B cell (primary cell): ENCODE data around the gene SYTL2. TPM values are rescaled to one million over a fixed set of nuclear protein-coding genes. Genes with fewer than 3 reads are reported as not detected.

Source experiments
- ATAC-seq: fragments of 200-7000 bp; cut with Tn5 transposase; one replicate; pipeline ENCODE4 v1.10.0; 2021; ENCODE audit warnings: low read depth, mild to moderate bottlenecking, moderate number of reproducible peaks, moderate library complexity
- CTCF ChIA-PET: fragments of 350-600 bp; sonication (Branson Sonifier 250); formaldehyde crosslinking; loops from one replicate; lab custom pipeline; 2021; ENCODE audit warnings: antibody characterized with exemption, inconsistent platforms; lab: Charles Lee
- POLR2A ChIA-PET: fragments of 350-600 bp; sonication (Branson Sonifier 250); formaldehyde crosslinking; loops from one replicate; lab custom pipeline; 2021; ENCODE audit warnings: antibody characterized with exemption; lab: Charles Lee
- DNase-seq: peaks from one replicate; pipeline ENCODE4 v3.0.0; 2013
- H2AFZ ChIP-seq: 2 replicates; pipeline ENCODE4 v1.6.1; 2012; ENCODE audit warnings: mild to moderate bottlenecking, low read depth, low read length; ENCODE audit not compliant: insufficient read depth, poor library complexity, severe bottlenecking
- H3K27ac ChIP-seq, 2 donors: 1 replicate in 1 of 2; 2 replicates in 1 of 2; pipeline ENCODE4 v1.5.1; 2012 to 2013; ENCODE audit warnings: low read length in 2 of 2, mild to moderate bottlenecking in 2 of 2, moderate library complexity in 1 of 2
- H3K27me3 ChIP-seq, 4 experiments: fragments of 200-600 bp in 1 of 4; sonication (generic) in 1 of 4; replicated peaks in 1 of 4; 1 replicate in 2 of 4; 2 replicates in 2 of 4; pipeline versions ENCODE4 v1.6.1 to v1.7.0; 2013 to 2016; ENCODE audit warnings: low read length in 3 of 4, mild to moderate bottlenecking in 2 of 4, mixed read lengths in 1 of 4, moderate library complexity in 1 of 4; ENCODE audit not compliant: insufficient read depth in 4 of 4, control insufficient read depth in 3 of 4; ENCODE audit errors: control extremely low read depth in 1 of 4
- H3K36me3 ChIP-seq, 2 experiments: replicated peaks in 1 of 2; 1 replicate in 1 of 2; 2 replicates in 1 of 2; pipeline versions ENCODE4 v1.6.1 to v1.7.1; 2013; ENCODE audit warnings: low read length in 1 of 2; ENCODE audit not compliant: insufficient read depth in 2 of 2, control insufficient read depth in 1 of 2; ENCODE audit errors: control extremely low read depth in 1 of 2, extremely low read depth in 1 of 2
- H3K4me1 ChIP-seq, 2 donors: fragments of 200-600 bp in 1 of 2; sonication (generic) in 1 of 2; 1 replicate in 1 of 2; 2 replicates in 1 of 2; pipeline versions ENCODE4 v1.5.1 to v1.6.1; 2013 to 2017; ENCODE audit warnings: low read length in 2 of 2; ENCODE audit not compliant: control insufficient read depth in 2 of 2, insufficient read depth in 2 of 2
- H3K4me2 ChIP-seq: replicated peaks from 2 replicates; pipeline ENCODE3; 2012; ENCODE audit warnings: mild to moderate bottlenecking, low read depth, low read length; ENCODE audit not compliant: poor library complexity, severe bottlenecking
- H3K4me3 ChIP-seq, 5 experiments: fragments of 200-600 bp in 1 of 5; sonication (generic) in 1 of 5; 1 replicate in 3 of 5; 2 replicates in 2 of 5; pipeline versions ENCODE4 v1.5.1 to v1.7.0; 2011 to 2016; ENCODE audit warnings: low read length in 4 of 5, mild to moderate bottlenecking in 4 of 5, low read depth in 2 of 5, control low read depth in 1 of 5, moderate library complexity in 1 of 5; ENCODE audit not compliant: insufficient read depth in 1 of 5; ENCODE audit errors: control extremely low read depth in 1 of 5, extremely low read depth in 1 of 5
- H3K79me2 ChIP-seq: fragments of 200-600 bp; sonication (generic); one replicate; pipeline ENCODE4 v1.6.0; 2016; ENCODE audit warnings: low read length; ENCODE audit not compliant: control insufficient read depth, insufficient read depth
- H3K9ac ChIP-seq: fragments of 200-600 bp; sonication (generic); 2 replicates; pipeline ENCODE4 v1.6.1; 2017; ENCODE audit warnings: mild to moderate bottlenecking, low read length, moderate library complexity
- H3K9me3 ChIP-seq, 3 donors: one replicate each; pipeline versions ENCODE4 v1.6.1 to v1.7.1; 2013; ENCODE audit warnings: low read length in 2 of 3; ENCODE audit not compliant: control insufficient read depth in 2 of 3, insufficient read depth in 1 of 3; ENCODE audit errors: control extremely low read depth in 1 of 3
- H4K20me1 ChIP-seq: 2 replicates; pipeline ENCODE4 v1.6.0; 2012; ENCODE audit warnings: mild to moderate bottlenecking, low read length; ENCODE audit not compliant: insufficient read depth, control insufficient read depth, poor library complexity, severe bottlenecking
- H3K27ac Mint-ChIP-seq: one replicate; pipeline ENCODE4 v1.8.0; 2021; ENCODE audit warnings: mixed read lengths
- H3K27me3 Mint-ChIP-seq: one replicate; pipeline ENCODE4 v1.8.0; 2021; ENCODE audit warnings: mixed read lengths
- H3K4me1 Mint-ChIP-seq: one replicate; pipeline ENCODE4 v1.8.0; 2021; ENCODE audit warnings: mixed read lengths
- H3K4me3 Mint-ChIP-seq: one replicate; pipeline ENCODE4 v1.8.0; 2021; ENCODE audit warnings: mixed read lengths
- H3K9me3 Mint-ChIP-seq: one replicate; pipeline ENCODE4 v1.8.0; 2022; ENCODE audit warnings: mixed read lengths; ENCODE audit not compliant: insufficient read depth
- CTCF ChIP-seq: fragments of 200-600 bp; IDR thresholded peaks from one replicate; pipeline ENCODE4 v1.8.0; 2022; ENCODE audit warnings: antibody characterized with exemption, mild to moderate bottlenecking
- EZH2 ChIP-seq: IDR thresholded peaks from 2 replicates; pipeline ENCODE4 v1.6.1; 2012; ENCODE audit warnings: borderline replicate concordance, low read depth, mild to moderate bottlenecking, moderate library complexity, low read length; ENCODE audit not compliant: insufficient read depth, poor library complexity, severe bottlenecking
- WGBS: methylation state at CpG from one replicate; pipeline ENCODE4 v1.1.5; 2013; ENCODE audit warnings: missing lambda C conversion rate; ENCODE audit not compliant: insufficient coverage; 5-methylcytosine and 5-hydroxymethylcytosine counted together
- intact Hi-C: fragments of 100-400 bp; cut with micrococcal nuclease; formaldehyde crosslinking; loops from one replicate; pipeline ENCODE4 v1.10.0; 2022
- polyA plus RNA-seq: library from polyadenylated mRNA; depleted of rRNA; stranded (reverse); fragments of >200 nt; gene quantifications from 2 replicates; pipeline ENCODE4 v1.2.3, GENCODE V29; 2012
- total RNA-seq, 2 donors: library from RNA; stranded (reverse); fragments of 120-200 nt in 1 of 2; gene quantifications; 1 replicate in 1 of 2; 2 replicates in 1 of 2; pipeline versions ENCODE4 v1.2.3 to v1.2.4, GENCODE V29; 2013 to 2022

The SYTL2 gene
- total and polyA plus RNA-seq, 2 donors (not counting 1 experiment from before 2014, with no cell fraction given) = 0.86 to 2.9 TPM

DNA sequence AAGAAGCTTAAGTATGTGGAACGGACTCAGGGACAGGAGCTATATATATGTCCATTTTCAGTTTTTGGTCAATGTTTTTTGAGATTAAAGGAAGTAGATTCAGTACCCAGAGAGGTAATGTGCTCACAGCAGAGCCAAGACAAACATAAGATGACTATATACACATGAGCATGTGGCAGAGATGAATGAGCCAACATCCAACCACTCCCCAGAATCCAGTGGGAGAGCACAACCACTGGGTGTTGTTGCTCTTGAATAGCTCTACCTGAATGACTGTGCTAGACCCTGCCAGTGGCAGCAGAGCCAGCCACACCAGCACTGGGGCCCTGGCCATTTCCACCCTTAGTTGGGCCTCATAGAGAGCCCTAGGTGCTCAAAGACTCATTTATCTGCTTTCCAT lies 10.7 kb upstream of the SYTL2 start:
- CTCF ChIA-PET = no interaction called here
- Histone ChIP-seq H3K4me1 (no peaks in the 10 kb centered on the region), H3K4me3 (no peak overlapping the region), H3K36me3 (no peaks in the 10 kb centered on the region), H3K27me3 (no peaks in the 10 kb centered on the region), H3K9ac (no peak overlapping the region), H2AFZ (no peak overlapping the region), H4K20me1 (no peaks in the 10 kb centered on the region), H3K27ac (no peak overlapping the region), H3K79me2 (no peaks in the 10 kb centered on the region), H3K9me3 (no peaks in the 10 kb centered on the region), H3K4me2 (no peak overlapping the region)
- intact Hi-C loops = no loop called here
- WGBS = 100% methylated on average over 1 of the region's 1 CpG
- POLR2A ChIA-PET = no interaction called here
- DNase-seq = no peak
- Mint-ChIP-seq H3K4me3 (no peak overlapping the region), H3K4me1 (no peaks in the 10 kb centered on the region), H3K27ac (no peak overlapping the region), H3K27me3 (no peaks in the 10 kb centered on the region), H3K9me3 (no peaks in the 10 kb centered on the region)
- no peak for ATAC-seq
- TF ChIP-seq EZH2 = no peak
- no peak for TF ChIP-seq CTCF

GRCh38 chr11:85819441-85819840 lies 8.5 kb upstream of the SYTL2 start:
- H3K27ac ChIP-seq = no peak overlapping the region
- ATAC-seq (no peak), DNase-seq (no peak)
- intact Hi-C loops = no loop called here
- H3K9ac ChIP-seq = no peak overlapping the region
- H3K79me2 ChIP-seq = no peaks in the 10 kb centered on the region
- H2AFZ ChIP-seq = no peak overlapping the region
- Mint-ChIP-seq H3K9me3 (no peaks in the 10 kb centered on the region), H3K27ac (no peak overlapping the region), H3K4me1 (no peaks in the 10 kb centered on the region), H3K27me3 (peaks cover 4% of the 10 kb centered on the region), H3K4me3 (no peak overlapping the region)
- CTCF ChIA-PET = no interaction called here
- no peak for TF ChIP-seq EZH2
- no peak for TF ChIP-seq CTCF
- POLR2A ChIA-PET = no interaction called here
- H3K4me1 ChIP-seq = no peaks in the 10 kb centered on the region
- no peak overlapping the region for H3K4me3 ChIP-seq
- no peaks in the 10 kb centered on the region for H4K20me1 ChIP-seq
- H3K36me3 ChIP-seq = no peaks in the 10 kb centered on the region
- no peaks in the 10 kb centered on the region for H3K27me3 ChIP-seq
- H3K4me2 ChIP-seq = no peak overlapping the region
- H3K9me3 ChIP-seq = no peaks in the 10 kb centered on the region
